Naive thymus-derived CD4-positive, alpha-beta T cell (primary cell): ENCODE data around the gene NAV2. TPM values are rescaled to one million over a fixed set of nuclear protein-coding genes. Genes with fewer than 3 reads are reported as not detected.
"Not testable (repeated sequence)": the region's sequence is repeated elsewhere in the genome, so short reads cannot be mapped to it uniquely, and the experiment has no call there.

Experiments used
- ATAC-seq: fragments of 150-1000 bp; cut with Tn5 transposase; 2 replicates; pipeline ENCODE4 v1.10.0; 2021; ENCODE audit warnings: mild to moderate bottlenecking, moderate library complexity
- CTCF ChIA-PET: fragments of 350-600 bp; sonication (Branson Sonifier 250); formaldehyde crosslinking; loops from one replicate; lab custom pipeline; 2021; ENCODE audit warnings: antibody characterized with exemption; lab: Charles Lee
- POLR2A ChIA-PET: fragments of 350-600 bp; sonication (Branson Sonifier 250); formaldehyde crosslinking; loops from one replicate; lab custom pipeline; 2021; ENCODE audit warnings: antibody characterized with exemption, inconsistent platforms; lab: Charles Lee
- DNase-seq, 9 donors: peaks; one replicate each; pipeline versions ENCODE4 v3.0.0 to v3.0.0-alpha.2; 2020 to 2022; ENCODE audit warnings: mixed read lengths in 1 of 9
- H3K27ac ChIP-seq: one replicate; pipeline ENCODE4 v1.7.0; 2013; ENCODE audit warnings: mild to moderate bottlenecking, low read depth, low read length, moderate library complexity
- H3K27me3 ChIP-seq, 2 donors: one replicate each; pipeline ENCODE4 v1.7.0; 2013; ENCODE audit warnings: low read length in 2 of 2, mild to moderate bottlenecking in 2 of 2, moderate library complexity in 2 of 2; ENCODE audit not compliant: control insufficient read depth in 2 of 2, insufficient read depth in 2 of 2
- H3K36me3 ChIP-seq, 3 experiments: 1 replicate in 2 of 3; 2 replicates in 1 of 3; pipeline ENCODE4 v1.7.0; 2013; ENCODE audit warnings: low read length in 3 of 3, mild to moderate bottlenecking in 3 of 3, moderate library complexity in 1 of 3; ENCODE audit not compliant: insufficient read depth in 3 of 3, control insufficient read depth in 2 of 3
- H3K4me1 ChIP-seq, 2 donors: one replicate each; pipeline ENCODE4 v1.7.0; 2013; ENCODE audit warnings: low read length in 2 of 2, mild to moderate bottlenecking in 2 of 2, moderate library complexity in 1 of 2; ENCODE audit not compliant: control insufficient read depth in 2 of 2, insufficient read depth in 2 of 2
- H3K4me3 ChIP-seq: 2 replicates; pipeline ENCODE4 v1.7.0; 2013; ENCODE audit warnings: mild to moderate bottlenecking, low read length
- H3K9me3 ChIP-seq, 3 experiments: 1 replicate in 2 of 3; 2 replicates in 1 of 3; pipeline ENCODE4 v1.7.0; 2013; ENCODE audit warnings: low read length in 3 of 3; ENCODE audit not compliant: control insufficient read depth in 2 of 3
- H3K27ac Mint-ChIP-seq, 9 donors: one replicate each; pipeline ENCODE4 v1.8.0; 2020 to 2022; ENCODE audit warnings: mixed read lengths in 9 of 9, mild to moderate bottlenecking in 8 of 9, moderate library complexity in 5 of 9, inconsistent platforms in 2 of 9
- H3K27me3 Mint-ChIP-seq, 5 donors: one replicate each; pipeline ENCODE4 v1.8.0; 2021 to 2022; ENCODE audit warnings: mixed read lengths in 5 of 5, mild to moderate bottlenecking in 1 of 5
- H3K36me3 Mint-ChIP-seq, 5 donors: one replicate each; pipeline ENCODE4 v1.8.0; 2020 to 2022; ENCODE audit warnings: mixed read lengths in 5 of 5, mild to moderate bottlenecking in 3 of 5, inconsistent platforms in 1 of 5
- H3K4me1 Mint-ChIP-seq, 7 donors: one replicate each; pipeline ENCODE4 v1.8.0; 2020 to 2022; ENCODE audit warnings: mixed read lengths in 7 of 7, mild to moderate bottlenecking in 3 of 7, inconsistent platforms in 1 of 7
- H3K4me3 Mint-ChIP-seq, 10 donors: one replicate each; pipeline ENCODE4 v1.8.0; 2020 to 2022; ENCODE audit warnings: mild to moderate bottlenecking in 10 of 10, mixed read lengths in 10 of 10, moderate library complexity in 6 of 10, inconsistent platforms in 2 of 10
- H3K9me3 Mint-ChIP-seq, 11 donors: one replicate each; pipeline ENCODE4 v1.8.0; 2020 to 2022; ENCODE audit warnings: mixed read lengths in 11 of 11, mild to moderate bottlenecking in 4 of 11, inconsistent platforms in 1 of 11, moderate library complexity in 1 of 11
- intact Hi-C, 2 donors: fragments of 100-400 bp; cut with micrococcal nuclease; formaldehyde crosslinking; loops; one replicate each; pipeline ENCODE4 v1.15.1; 2023
- polyA plus RNA-seq, 2 donors: library from polyadenylated mRNA; unstranded; fragments of 300-500 nt; fragmentation: Illumina TruSeq; gene quantifications; one replicate each; pipeline ENCODE4 v1.2.3, GENCODE V29; 2021
- total RNA-seq, 6 experiments: library from RNA in 5 of 6; stranded (reverse) in 5 of 6; gene quantifications; 1 replicate in 5 of 6; 2 replicates in 1 of 6; pipeline ENCODE4 v1.2.3 and lab custom pipeline; 2021 to 2026

NAV2 gene
- total and polyA plus RNA-seq, 7 experiments from 2014 or later, result 0.24 to 2.2 (median 0.48) TPM; not detected in 2

DNA sequence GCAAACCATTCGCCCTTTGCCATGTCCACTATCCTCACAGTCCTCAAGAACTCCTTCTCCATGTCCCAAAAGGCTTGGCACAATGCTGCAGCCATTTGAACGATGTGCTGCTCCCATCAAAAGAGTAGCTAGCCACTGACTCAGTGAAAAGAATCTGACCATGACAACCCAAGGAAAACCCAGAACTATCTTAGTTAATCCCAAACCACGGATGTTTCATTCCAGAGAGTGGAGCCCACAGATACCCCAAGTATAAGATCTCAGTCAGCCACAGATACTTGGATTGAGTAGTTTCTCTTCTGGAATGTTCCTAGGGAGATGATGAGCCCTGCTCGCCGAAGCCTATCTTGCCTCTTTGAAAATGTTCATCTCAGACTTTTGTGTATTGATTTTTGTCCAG, 176.9 kb downstream of the NAV2 start:
- Mint-ChIP-seq H3K27ac (no peak overlapping the region), H3K9me3 (peaks cover 0 to 7% (median 3%) of the 10 kb centered on the region in 11 donors), H3K27me3 (peaks cover 0 to 22% (median 2%) of the 10 kb centered on the region in 5 donors), H3K4me1 (no peaks in the 10 kb centered on the region), H3K36me3 (peaks cover 0 to 4% (median 0%) of the 10 kb centered on the region in 5 donors), H3K4me3 (no peak overlapping the region)
- ChIA-PET CTCF (no interaction called here), POLR2A (no interaction called here)
- Histone ChIP-seq H3K4me1 (no peaks in the 10 kb centered on the region), H3K27me3 (no peaks in the 10 kb centered on the region), H3K4me3 (no peak overlapping the region), H3K27ac (no peak overlapping the region), H3K9me3 (no peaks in the 10 kb centered on the region), H3K36me3 (no peaks in the 10 kb centered on the region)
- ATAC-seq, result no peak
- intact Hi-C loops, result no loop called here
- DNase-seq, result no peak

DNA sequence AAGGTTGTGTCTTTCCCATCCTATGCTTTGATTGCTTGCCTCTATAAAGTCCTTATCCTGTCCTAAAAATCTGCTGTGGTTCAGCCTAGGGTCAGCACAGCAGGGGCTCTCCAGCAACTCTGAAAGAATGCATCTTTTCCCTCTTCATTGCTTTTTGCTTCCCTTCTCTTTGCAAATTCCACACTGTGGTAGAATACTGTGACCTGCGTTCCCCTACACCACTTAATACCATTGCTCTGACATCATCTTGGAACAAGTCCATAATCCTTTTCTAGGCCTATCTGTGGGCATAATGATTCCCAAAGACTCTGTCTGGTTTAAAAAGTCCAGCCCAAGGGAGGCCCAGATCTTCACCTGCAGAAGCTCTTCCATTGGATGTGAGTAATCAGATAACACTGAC, 177.7 kb downstream of the NAV2 start:
- DNase-seq, result no peak
- ATAC-seq, result no peak
- peaks cover 0 to 22% (median 2%) of the 10 kb centered on the region in 5 donors for H3K27me3 Mint-ChIP-seq
- H3K4me1 Mint-ChIP-seq, result no peaks in the 10 kb centered on the region
- no peak overlapping the region for H3K4me3 Mint-ChIP-seq
- no peak overlapping the region for H3K27ac Mint-ChIP-seq
- Histone ChIP-seq H3K27ac (no peak overlapping the region), H3K9me3 (no peaks in the 10 kb centered on the region), H3K4me3 (no peak overlapping the region), H3K36me3 (no peaks in the 10 kb centered on the region), H3K4me1 (no peaks in the 10 kb centered on the region), H3K27me3 (no peaks in the 10 kb centered on the region)
- H3K9me3 Mint-ChIP-seq, result peaks cover 0 to 7% (median 3%) of the 10 kb centered on the region in 11 donors
- peaks cover 0 to 4% (median 0%) of the 10 kb centered on the region in 5 donors for H3K36me3 Mint-ChIP-seq
- ChIA-PET POLR2A (no interaction called here), CTCF (no interaction called here)
- intact Hi-C loops, result no loop called here

DNA sequence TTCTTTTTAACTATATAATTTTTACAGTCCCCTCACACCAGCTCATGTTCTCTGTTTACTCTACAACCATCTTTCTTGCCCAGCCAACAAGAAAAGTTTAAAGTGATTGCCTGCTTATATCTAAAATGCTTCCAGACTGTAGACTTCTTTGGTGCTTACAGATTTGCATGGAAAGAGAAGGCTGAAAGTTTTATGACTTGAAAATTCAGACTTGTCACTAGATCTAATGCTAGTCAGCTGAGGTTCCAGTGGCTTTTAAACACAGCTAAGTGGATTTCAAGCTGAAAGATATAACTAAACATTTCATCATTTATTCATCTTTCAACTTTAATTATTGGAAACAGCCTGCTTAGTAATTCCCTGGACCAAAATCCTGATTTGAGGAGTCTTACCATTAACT, 178.4 kb downstream of the NAV2 start:
- Histone ChIP-seq H3K4me3 (no peak overlapping the region), H3K9me3 (no peaks in the 10 kb centered on the region), H3K4me1 (no peaks in the 10 kb centered on the region), H3K27me3 (no peaks in the 10 kb centered on the region), H3K27ac (no peak overlapping the region), H3K36me3 (no peaks in the 10 kb centered on the region)
- ChIA-PET POLR2A (no interaction called here), CTCF (no interaction called here)
- H3K27ac Mint-ChIP-seq, result no peak overlapping the region
- peaks cover 0 to 23% (median 2%) of the 10 kb centered on the region in 5 donors for H3K27me3 Mint-ChIP-seq
- peaks cover 0 to 7% (median 3%) of the 10 kb centered on the region in 11 donors for H3K9me3 Mint-ChIP-seq
- H3K4me1 Mint-ChIP-seq, result no peaks in the 10 kb centered on the region
- DNase-seq, result no peak
- intact Hi-C loops, result no loop called here
- no peak for ATAC-seq
- H3K36me3 Mint-ChIP-seq, result peaks cover 0 to 4% (median 0%) of the 10 kb centered on the region in 5 donors
- no peak overlapping the region for H3K4me3 Mint-ChIP-seq

DNA sequence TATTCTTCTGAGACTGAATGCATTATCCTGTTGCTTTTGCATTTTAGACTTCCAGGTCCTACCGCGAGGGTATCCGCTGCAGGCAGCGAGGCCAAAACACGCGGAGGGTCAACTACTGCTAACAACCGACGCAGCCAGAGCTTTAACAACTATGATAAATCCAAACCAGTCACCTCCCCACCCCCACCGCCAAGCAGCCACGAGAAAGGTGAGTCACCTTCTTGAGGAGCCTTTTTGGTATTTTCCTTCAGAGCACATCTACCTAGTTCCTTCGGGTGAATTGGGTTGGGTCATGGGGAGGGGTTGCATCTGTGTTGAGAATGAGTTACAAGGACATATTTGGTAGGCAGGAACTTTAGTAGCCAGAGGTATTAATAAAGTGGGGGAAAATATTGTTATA, 179.8 kb downstream of the NAV2 start:
- intact Hi-C loops, result no loop called here
- ChIA-PET POLR2A (no interaction called here), CTCF (no interaction called here)
- H3K27me3 Mint-ChIP-seq, result peaks cover 0 to 23% (median 4%) of the 10 kb centered on the region in 5 donors
- no peaks in the 10 kb centered on the region for H3K9me3 ChIP-seq
- no peak overlapping the region for H3K27ac ChIP-seq
- H3K36me3 ChIP-seq, result no peaks in the 10 kb centered on the region
- no peak overlapping the region for H3K27ac Mint-ChIP-seq
- no peaks in the 10 kb centered on the region for H3K4me1 ChIP-seq
- no peaks in the 10 kb centered on the region for H3K4me1 Mint-ChIP-seq
- DNase-seq (no peak), ATAC-seq (no peak)
- H3K9me3 Mint-ChIP-seq, result peaks cover 0 to 7% (median 1%) of the 10 kb centered on the region in 11 donors
- H3K27me3 ChIP-seq, result no peaks in the 10 kb centered on the region
- peaks cover 0 to 4% (median 0%) of the 10 kb centered on the region in 5 donors for H3K36me3 Mint-ChIP-seq
- H3K4me3 ChIP-seq, result no peak overlapping the region
- H3K4me3 Mint-ChIP-seq, result no peak overlapping the region

DNA sequence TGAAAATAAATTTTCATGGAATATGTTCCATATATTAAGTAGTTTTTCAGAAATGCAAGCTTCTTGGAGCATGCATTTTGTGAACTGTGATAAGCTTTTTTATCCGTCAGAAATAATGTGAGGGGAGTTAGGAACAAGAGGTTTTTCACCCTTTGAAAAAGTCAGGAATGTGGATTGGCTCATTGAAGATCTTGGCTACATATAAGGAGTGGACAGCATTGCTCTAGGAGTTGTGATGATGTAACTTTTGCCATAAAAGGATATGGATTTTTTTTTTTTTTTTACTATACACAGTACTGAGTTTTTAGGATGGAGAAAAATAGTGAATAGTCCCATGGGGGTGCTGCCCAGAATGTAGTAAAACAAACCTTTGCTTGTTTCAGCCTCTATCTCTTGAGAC, 180.2 kb downstream of the NAV2 start:
- Mint-ChIP-seq H3K4me3 (no peak overlapping the region), H3K36me3 (peaks cover 0 to 4% (median 0%) of the 10 kb centered on the region in 5 donors), H3K4me1 (no peaks in the 10 kb centered on the region), H3K9me3 (peaks cover 0 to 7% (median 1%) of the 10 kb centered on the region in 11 donors), H3K27me3 (peaks cover 0 to 23% (median 4%) of the 10 kb centered on the region in 5 donors), H3K27ac (no peak overlapping the region)
- ChIA-PET POLR2A (no interaction called here), CTCF (no interaction called here)
- ATAC-seq, result no peak
- Histone ChIP-seq H3K36me3 (no peaks in the 10 kb centered on the region), H3K9me3 (no peaks in the 10 kb centered on the region), H3K27me3 (no peaks in the 10 kb centered on the region), H3K4me3 (no peak overlapping the region), H3K27ac (no peak overlapping the region), H3K4me1 (no peaks in the 10 kb centered on the region)
- DNase-seq, result no peak
- intact Hi-C loops, result no loop called here

DNA sequence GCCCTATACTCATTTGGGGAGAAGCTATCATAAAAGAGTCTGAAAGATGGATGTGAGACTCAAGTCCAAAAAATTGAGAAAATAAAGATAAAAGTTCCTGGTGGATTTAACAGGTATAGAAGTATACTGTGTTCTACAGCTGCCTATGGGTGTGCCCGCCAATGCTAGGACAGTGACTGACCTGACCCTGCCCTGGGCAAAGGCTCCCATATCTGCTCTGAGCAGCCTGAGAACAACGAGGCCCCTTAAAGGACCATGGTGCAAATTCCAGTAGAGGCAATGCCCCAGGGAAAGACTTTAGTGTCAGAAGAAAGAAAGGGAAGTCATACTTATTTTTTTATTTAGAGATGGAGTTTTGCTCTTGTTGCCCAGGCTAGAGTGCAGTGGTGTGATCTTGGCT, 181.8 kb downstream of the NAV2 start:
- H3K27me3 ChIP-seq, result no peaks in the 10 kb centered on the region
- ChIA-PET POLR2A (no interaction called here), CTCF (no interaction called here)
- H3K27ac ChIP-seq, result no peak overlapping the region
- no peak for ATAC-seq
- intact Hi-C loops, result no loop called here
- no peak overlapping the region for H3K4me3 Mint-ChIP-seq
- peaks cover 0 to 4% (median 0%) of the 10 kb centered on the region in 5 donors for H3K36me3 Mint-ChIP-seq
- no peaks in the 10 kb centered on the region for H3K4me1 Mint-ChIP-seq
- DNase-seq, result no peak
- no peaks in the 10 kb centered on the region for H3K4me1 ChIP-seq
- no peak overlapping the region for H3K27ac Mint-ChIP-seq
- no peak overlapping the region for H3K4me3 ChIP-seq
- peaks cover 0 to 12% (median 4%) of the 10 kb centered on the region in 5 donors for H3K27me3 Mint-ChIP-seq
- no peaks in the 10 kb centered on the region for H3K9me3 ChIP-seq
- no peaks in the 10 kb centered on the region for H3K36me3 ChIP-seq
- peaks cover 0 to 7% (median 1%) of the 10 kb centered on the region in 11 donors for H3K9me3 Mint-ChIP-seq

DNA sequence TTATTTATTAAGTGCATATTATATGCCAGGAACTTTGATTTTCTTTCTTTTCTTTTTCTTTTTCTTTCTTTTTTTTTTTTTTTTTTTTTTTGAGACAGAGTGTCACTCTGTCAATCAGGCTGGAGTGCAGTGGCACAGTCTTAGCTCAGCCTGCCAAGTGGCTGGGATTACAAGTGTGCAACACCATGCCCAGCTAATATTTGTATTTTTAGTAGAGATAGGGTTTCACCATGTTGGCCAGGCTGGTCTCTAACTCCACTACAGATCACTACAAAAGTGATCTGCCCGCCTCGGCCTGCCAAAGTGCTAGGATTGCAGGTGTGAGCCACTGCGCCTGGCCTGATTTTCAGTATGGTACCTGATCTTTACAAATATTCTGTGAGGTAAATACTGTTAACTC, 182.4 kb downstream of the NAV2 start:
- ATAC-seq, H3K27ac ChIP-seq, H3K9me3 Mint-ChIP-seq, H3K27ac Mint-ChIP-seq, H3K4me3 ChIP-seq, intact Hi-C loops, H3K4me3 Mint-ChIP-seq, H3K9me3 ChIP-seq, H3K36me3 ChIP-seq, H3K4me1 ChIP-seq, H3K27me3 ChIP-seq, DNase-seq, H3K4me1 Mint-ChIP-seq, POLR2A ChIA-PET, H3K36me3 Mint-ChIP-seq, CTCF ChIA-PET: not testable (repeated sequence)
- peaks cover 0 to 16% (median 5%) of the 10 kb centered on the region in 5 donors for H3K27me3 Mint-ChIP-seq
